Measurements from ENCODE around the gene SDK1.

Gene SDK1

GRCh38 chr7:3453398-3453797 is 152.3 kb downstream of the SDK1 start:
- ChIA-PET CTCF (interaction anchor here (0.6 to 0.7 kb wide), 2 partner anchors 418 to 740 kb away, joined by 4 read pairs; no protein-coding TSS in a partner anchor), POLR2A (ENCODE audit: low non-redundant PET) (no interaction called here)
- TF ChIP-seq CTCF (conservative IDR thresholded peaks at IDR 0.05; ENCODE audit: low read depth): no peak
- H3K27ac ChIP-seq: no peak overlapping the region
- no peak for DNase-seq (ENCODE audit: low spot score)

GRCh38 chr7:3455806-3456595 is 154.9 kb downstream of the SDK1 start:
- no peak for TF ChIP-seq CTCF (conservative IDR thresholded peaks at IDR 0.05; ENCODE audit: low read depth)
- ChIA-PET CTCF (interaction anchor here (0.6 kb wide), 2 partner anchors 68 to 432 kb away, joined by 3 to 6 read pairs; no protein-coding TSS in a partner anchor), POLR2A (ENCODE audit: low non-redundant PET) (no interaction called here)
- H3K27ac ChIP-seq: no peak overlapping the region
- DNase-seq (ENCODE audit: low spot score): no peak

GRCh38 chr7:3459111-3459510 is 158.1 kb downstream of the SDK1 start:
- H3K27ac ChIP-seq: no peak overlapping the region
- no peak for DNase-seq (ENCODE audit: low spot score)
- ChIA-PET CTCF (no interaction called here), POLR2A (ENCODE audit: low non-redundant PET) (no interaction called here)
- TF ChIP-seq CTCF (conservative IDR thresholded peaks at IDR 0.05; ENCODE audit: low read depth): no peak

GRCh38 chr7:3461923-3462322 is 160.9 kb downstream of the SDK1 start:
- TF ChIP-seq CTCF (conservative IDR thresholded peaks at IDR 0.05; ENCODE audit: low read depth): no peak
- ChIA-PET CTCF (no interaction called here), POLR2A (ENCODE audit: low non-redundant PET) (no interaction called here)
- no peak overlapping the region for H3K27ac ChIP-seq
- DNase-seq (ENCODE audit: low spot score): no peak

- ChIA-PET CTCF (no interaction called here), POLR2A (ENCODE audit: low non-redundant PET) (no interaction called here)
- no peak overlapping the region for H3K27ac ChIP-seq
- DNase-seq (ENCODE audit: low spot score): no peak
- TF ChIP-seq CTCF (conservative IDR thresholded peaks at IDR 0.05; ENCODE audit: low read depth): no peak
These were observed 162.6 kb downstream of the SDK1 start for GRCh38 chr7:3463696-3464095.

- ChIA-PET CTCF (no interaction called here), POLR2A (ENCODE audit: low non-redundant PET) (no interaction called here)
- no peak for DNase-seq (ENCODE audit: low spot score)
- no peak overlapping the region for H3K27ac ChIP-seq
- no peak for TF ChIP-seq CTCF (conservative IDR thresholded peaks at IDR 0.05; ENCODE audit: low read depth)
These were observed 164.0 kb downstream of the SDK1 start for GRCh38 chr7:3464900-3465622.
